GM18511 (cell line): ENCODE data around the gene NCAN.

ENCODE experiments used
- ATAC-seq: cut with Tn5 transposase; IDR thresholded peaks from one replicate; pipeline ENCODE4 v1.9.1; 2021; ENCODE audit warnings: mild to moderate bottlenecking, moderate library complexity; ENCODE audit not compliant: unreplicated experiment

The NCAN gene

GRCh38 chr19:19279062-19279612 lies 67.4 kb downstream of the NCAN start:
- no peak for ATAC-seq

- no peak for ATAC-seq
Measured at GRCh38 chr19:19279853-19280252, 68.1 kb downstream of the NCAN start.

GRCh38 chr19:19280561-19280960 lies 68.8 kb downstream of the NCAN start:
- ATAC-seq, result no peak

- no peak for ATAC-seq
Measured at GRCh38 chr19:19285686-19286085, 73.9 kb downstream of the NCAN start.

- no peak for ATAC-seq
Measured at GRCh38 chr19:19292607-19293006, 80.8 kb downstream of the NCAN start.

- ATAC-seq, result no peak
Measured at GRCh38 chr19:19294914-19295313, 83.2 kb downstream of the NCAN start.

- no peak for ATAC-seq
Measured at GRCh38 chr19:19296953-19297689, 85.4 kb downstream of the NCAN start.

- ATAC-seq, result no peak
Measured at GRCh38 chr19:19297759-19298158, 86.0 kb downstream of the NCAN start.

GRCh38 chr19:19300613-19301012 lies 88.9 kb downstream of the NCAN start:
- ATAC-seq, result no peak
